Cardiac fibroblast (primary cell): ENCODE results near the gene ZNF74.

ENCODE experiments used
- DNase-seq, 2 donors: peaks; one replicate each; pipeline versions ENCODE4 v3.0.0 to v3.0.0-alpha.2; 2010; ENCODE audit warnings: low read depth in 2 of 2
- H3K4me3 ChIP-seq, 2 donors: replicated peaks in 1 of 2; 1 replicate in 1 of 2; 2 replicates in 1 of 2; pipeline ENCODE4 v1.5.1; 2011; ENCODE audit warnings: low read depth in 2 of 2, low read length in 2 of 2, mild to moderate bottlenecking in 2 of 2, moderate library complexity in 1 of 2
- CTCF ChIP-seq: IDR thresholded peaks from one replicate; pipeline ENCODE4 v1.5.1; 2011; ENCODE audit warnings: low read depth, mild to moderate bottlenecking, low read length, inconsistent platforms

ZNF74 gene

DNA sequence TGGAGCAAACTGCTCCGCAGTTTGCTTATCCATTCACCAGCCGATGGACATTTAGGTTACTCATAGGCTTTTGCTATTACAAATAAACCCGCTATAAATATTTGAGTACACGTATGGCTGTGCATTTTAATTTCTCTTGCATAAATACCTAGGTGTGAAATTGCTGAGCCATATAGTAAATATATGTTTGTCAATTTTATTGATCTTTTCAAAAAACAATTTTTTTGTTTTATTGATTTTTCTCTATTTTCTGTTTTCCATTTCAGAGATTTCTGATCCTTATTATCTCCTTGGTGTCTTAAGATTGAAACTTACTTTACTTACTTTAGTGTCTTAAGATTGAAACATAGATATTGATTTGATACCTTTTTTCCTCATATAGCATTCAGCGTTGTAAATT, 4.5 kb downstream of the ZNF74 start:
- DNase-seq, result no peak
- no peak for TF ChIP-seq CTCF
- no peak overlapping the region for H3K4me3 ChIP-seq

GRCh38 chr22:20399866-20400605, 6.1 kb downstream of the ZNF74 start:
- DNase-seq, result no peak
- TF ChIP-seq CTCF, result no peak
- H3K4me3 ChIP-seq, result no peak overlapping the region

GRCh38 chr22:20400606-20401375, 6.8 kb downstream of the ZNF74 start:
- DNase-seq, result no peak
- H3K4me3 ChIP-seq, result no peak overlapping the region

GRCh38 chr22:20401376-20402014, 7.5 kb downstream of the ZNF74 start:
- DNase-seq, result no peak
- H3K4me3 ChIP-seq, result no peak overlapping the region
- no peak for TF ChIP-seq CTCF

More at GRCh38 chr22:20400606-20401375, 6.8 kb downstream of the ZNF74 start:
- no peak for TF ChIP-seq CTCF

DNA sequence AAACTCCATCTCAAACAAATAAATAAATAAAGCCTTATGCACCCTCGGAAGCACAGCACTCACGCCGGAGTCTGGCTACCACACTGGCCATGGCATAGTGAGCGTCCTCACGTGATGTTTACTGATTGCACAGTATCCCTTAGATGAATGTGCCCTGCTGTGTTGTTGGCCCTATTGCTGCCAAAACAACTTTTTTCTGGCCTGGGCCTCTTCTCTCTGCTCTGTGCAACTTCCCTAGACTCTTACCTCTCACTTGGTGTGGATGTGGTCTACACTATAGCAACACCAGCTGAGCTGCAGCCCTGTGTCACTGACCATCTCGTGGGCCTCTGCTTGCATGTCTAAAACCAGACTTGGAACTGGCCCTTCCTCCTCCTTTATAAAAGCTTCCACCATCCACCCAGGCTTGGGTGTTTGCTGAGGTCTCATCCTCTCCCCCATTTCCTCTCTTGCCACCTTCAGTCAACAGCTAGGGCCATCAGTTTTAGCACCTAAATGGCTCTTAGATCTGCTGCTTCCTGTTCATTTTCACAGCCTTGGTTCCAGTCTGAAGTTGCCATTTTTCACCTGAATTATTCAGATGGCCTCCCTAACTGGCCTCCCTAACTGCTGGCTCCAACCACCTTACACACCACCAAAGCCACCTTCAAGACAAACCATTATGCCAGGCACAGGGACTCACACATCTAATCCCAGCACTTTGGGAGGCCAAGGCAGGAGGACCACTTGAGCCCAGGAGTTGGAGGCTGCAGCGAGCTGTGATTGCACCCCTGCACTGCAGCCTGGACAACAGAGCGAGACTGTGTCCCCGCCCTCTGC, 9.2 kb downstream of the ZNF74 start:
- no peak for TF ChIP-seq CTCF
- no peak for DNase-seq

GRCh38 chr22:20403779-20404140, 9.8 kb downstream of the ZNF74 start:
- no peak for TF ChIP-seq CTCF
- no peak for DNase-seq
- H3K4me3 ChIP-seq, result no peak overlapping the region

More for the DNA sequence above, 9.2 kb downstream of the ZNF74 start:
- no peak overlapping the region for H3K4me3 ChIP-seq
